Nephron progenitor cell (in vitro differentiated cells): ENCODE data around the gene INSL3.
A peak's percentile ranks its signal among the peaks of the same experiment; 100 is the strongest.

Experiments
- DNase-seq: peaks from one replicate; pipeline ENCODE4 v3.0.0; 2021
- H3K27ac Mint-ChIP-seq: 2 replicates; pipeline ENCODE4 v1.8.0; 2021; ENCODE audit warnings: mild to moderate bottlenecking, moderate library complexity, mixed read lengths
- H3K27me3 Mint-ChIP-seq: 2 replicates; pipeline ENCODE4 v1.8.0; 2021; ENCODE audit warnings: mild to moderate bottlenecking, low read depth, mixed read lengths; ENCODE audit not compliant: poor library complexity
- H3K36me3 Mint-ChIP-seq: 2 replicates; pipeline ENCODE4 v1.8.0; 2021; ENCODE audit warnings: low read depth, mixed read lengths
- H3K4me1 Mint-ChIP-seq: 2 replicates; pipeline ENCODE4 v1.8.0; 2021; ENCODE audit warnings: mixed read lengths
- H3K4me3 Mint-ChIP-seq: 2 replicates; pipeline ENCODE4 v1.8.0; 2021; ENCODE audit warnings: mild to moderate bottlenecking, moderate library complexity, mixed read lengths
- H3K9me3 Mint-ChIP-seq: 2 replicates; pipeline ENCODE4 v1.8.0; 2021; ENCODE audit warnings: mild to moderate bottlenecking, moderate library complexity, mixed read lengths
- TF ChIP-seq, protein P1 (sequence below): fragments of 200-600 bp; sonication (generic); IDR thresholded peaks from 2 replicates; pipeline ENCODE4 v1.5.0; 2021; ENCODE audit warnings: antibody characterized with exemption

INSL3 gene

GRCh38 chr19:17835182-17836006 lies 14.1 kb upstream of the INSL3 start:
- H3K27ac Mint-ChIP-seq, result no peak overlapping the region

GRCh38 chr19:17834350-17835181 lies 13.2 kb upstream of the INSL3 start:
- H3K4me1 Mint-ChIP-seq, result peaks cover 26% of the 10 kb centered on the region
- no peaks in the 10 kb centered on the region for H3K9me3 Mint-ChIP-seq
- peaks cover 50% of the 10 kb centered on the region for H3K27me3 Mint-ChIP-seq
- H3K36me3 Mint-ChIP-seq, result no peaks in the 10 kb centered on the region
- no peak for DNase-seq
- H3K27ac Mint-ChIP-seq, result no peak overlapping the region
- TF ChIP-seq, protein P1, sequence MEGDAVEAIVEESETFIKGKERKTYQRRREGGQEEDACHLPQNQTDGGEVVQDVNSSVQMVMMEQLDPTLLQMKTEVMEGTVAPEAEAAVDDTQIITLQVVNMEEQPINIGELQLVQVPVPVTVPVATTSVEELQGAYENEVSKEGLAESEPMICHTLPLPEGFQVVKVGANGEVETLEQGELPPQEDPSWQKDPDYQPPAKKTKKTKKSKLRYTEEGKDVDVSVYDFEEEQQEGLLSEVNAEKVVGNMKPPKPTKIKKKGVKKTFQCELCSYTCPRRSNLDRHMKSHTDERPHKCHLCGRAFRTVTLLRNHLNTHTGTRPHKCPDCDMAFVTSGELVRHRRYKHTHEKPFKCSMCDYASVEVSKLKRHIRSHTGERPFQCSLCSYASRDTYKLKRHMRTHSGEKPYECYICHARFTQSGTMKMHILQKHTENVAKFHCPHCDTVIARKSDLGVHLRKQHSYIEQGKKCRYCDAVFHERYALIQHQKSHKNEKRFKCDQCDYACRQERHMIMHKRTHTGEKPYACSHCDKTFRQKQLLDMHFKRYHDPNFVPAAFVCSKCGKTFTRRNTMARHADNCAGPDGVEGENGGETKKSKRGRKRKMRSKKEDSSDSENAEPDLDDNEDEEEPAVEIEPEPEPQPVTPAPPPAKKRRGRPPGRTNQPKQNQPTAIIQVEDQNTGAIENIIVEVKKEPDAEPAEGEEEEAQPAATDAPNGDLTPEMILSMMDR, result no peak
- H3K4me3 Mint-ChIP-seq, result no peak overlapping the region

More at GRCh38 chr19:17835182-17836006, 14.1 kb upstream of the INSL3 start:
- no peaks in the 10 kb centered on the region for H3K36me3 Mint-ChIP-seq
- DNase-seq, result no peak
- H3K4me1 Mint-ChIP-seq, result peaks cover 19% of the 10 kb centered on the region
- H3K4me3 Mint-ChIP-seq, result no peak overlapping the region
- H3K27me3 Mint-ChIP-seq, result peaks cover 56% of the 10 kb centered on the region
- no peaks in the 10 kb centered on the region for H3K9me3 Mint-ChIP-seq
- TF ChIP-seq, protein P1, result no peak

DNA sequence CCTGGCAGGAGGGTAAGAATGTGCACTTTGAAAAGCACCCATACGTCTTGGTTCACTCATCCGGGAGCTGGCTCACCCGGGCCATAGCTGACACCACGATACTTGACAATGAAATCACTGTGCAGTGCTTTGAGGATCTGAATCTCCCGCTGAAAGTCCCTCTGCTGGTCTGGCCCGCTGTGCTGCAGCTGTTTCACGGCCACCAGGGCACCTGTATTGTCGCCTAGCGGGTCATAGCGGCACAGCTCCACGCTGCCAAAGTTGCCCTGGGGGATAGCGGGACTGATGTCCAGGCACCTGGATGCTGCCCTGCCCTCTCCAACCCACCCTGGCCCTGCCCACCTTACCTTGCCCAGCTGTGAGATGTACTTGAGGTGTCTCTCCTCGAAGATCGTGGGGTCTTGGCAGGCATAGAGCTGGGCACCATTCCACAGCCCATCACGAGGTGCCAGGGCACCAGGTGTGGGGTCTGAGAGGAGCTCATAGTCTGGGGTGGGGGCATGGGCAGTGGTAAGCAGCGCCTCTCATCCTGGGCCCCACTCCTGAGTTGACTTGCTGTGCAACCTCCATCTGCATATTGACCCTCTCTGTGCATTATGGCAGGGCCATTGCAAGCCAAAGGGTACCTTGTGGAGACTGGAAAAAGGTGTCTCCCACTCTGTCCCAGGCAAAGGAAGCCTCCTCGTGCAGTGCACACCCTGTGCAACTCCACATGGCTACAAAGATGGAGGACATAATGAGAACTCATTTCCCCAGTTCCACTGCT lies 11.3 kb upstream of the INSL3 start:
- no peaks in the 10 kb centered on the region for H3K9me3 Mint-ChIP-seq
- H3K4me3 Mint-ChIP-seq, result no peak overlapping the region
- H3K27me3 Mint-ChIP-seq, result peaks cover 36% of the 10 kb centered on the region
- no peak overlapping the region for H3K27ac Mint-ChIP-seq
- DNase-seq, result no peak
- H3K4me1 Mint-ChIP-seq, result peaks cover 36% of the 10 kb centered on the region
- H3K36me3 Mint-ChIP-seq, result no peaks in the 10 kb centered on the region
- TF ChIP-seq, protein P1, result no peak

DNA sequence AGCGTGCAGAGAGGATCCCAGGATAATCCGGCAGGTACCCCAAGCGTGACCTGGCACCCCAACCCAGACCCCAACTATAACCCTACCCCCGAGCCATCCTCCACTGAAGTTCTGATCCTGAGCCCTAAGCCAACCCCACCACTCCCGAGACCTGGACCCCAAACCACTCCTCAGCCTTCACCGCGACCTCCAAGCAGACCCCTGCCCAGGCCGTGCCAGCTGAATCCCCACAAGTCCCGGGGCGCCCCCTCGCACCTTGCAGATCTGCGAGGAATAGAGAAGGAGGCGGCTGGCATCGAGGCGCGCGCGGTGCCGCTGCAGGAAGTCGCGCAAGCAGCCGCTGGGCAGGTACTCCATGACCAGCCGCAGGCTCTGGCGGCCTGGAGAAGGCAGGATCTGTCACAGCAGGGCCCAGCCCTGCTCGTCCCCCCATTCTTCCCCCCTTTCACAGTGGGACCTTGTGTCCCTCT lies 10.1 kb upstream of the INSL3 start:
- no peaks in the 10 kb centered on the region for H3K9me3 Mint-ChIP-seq
- peaks cover 32% of the 10 kb centered on the region for H3K27me3 Mint-ChIP-seq
- peaks cover 33% of the 10 kb centered on the region for H3K4me1 Mint-ChIP-seq
- H3K36me3 Mint-ChIP-seq, result no peaks in the 10 kb centered on the region
- TF ChIP-seq, protein P1, result no peak
- peak; percentile 21 for DNase-seq
- peak overlapping the region; percentile 82 for H3K4me3 Mint-ChIP-seq
- H3K27ac Mint-ChIP-seq, result no peak overlapping the region

DNA sequence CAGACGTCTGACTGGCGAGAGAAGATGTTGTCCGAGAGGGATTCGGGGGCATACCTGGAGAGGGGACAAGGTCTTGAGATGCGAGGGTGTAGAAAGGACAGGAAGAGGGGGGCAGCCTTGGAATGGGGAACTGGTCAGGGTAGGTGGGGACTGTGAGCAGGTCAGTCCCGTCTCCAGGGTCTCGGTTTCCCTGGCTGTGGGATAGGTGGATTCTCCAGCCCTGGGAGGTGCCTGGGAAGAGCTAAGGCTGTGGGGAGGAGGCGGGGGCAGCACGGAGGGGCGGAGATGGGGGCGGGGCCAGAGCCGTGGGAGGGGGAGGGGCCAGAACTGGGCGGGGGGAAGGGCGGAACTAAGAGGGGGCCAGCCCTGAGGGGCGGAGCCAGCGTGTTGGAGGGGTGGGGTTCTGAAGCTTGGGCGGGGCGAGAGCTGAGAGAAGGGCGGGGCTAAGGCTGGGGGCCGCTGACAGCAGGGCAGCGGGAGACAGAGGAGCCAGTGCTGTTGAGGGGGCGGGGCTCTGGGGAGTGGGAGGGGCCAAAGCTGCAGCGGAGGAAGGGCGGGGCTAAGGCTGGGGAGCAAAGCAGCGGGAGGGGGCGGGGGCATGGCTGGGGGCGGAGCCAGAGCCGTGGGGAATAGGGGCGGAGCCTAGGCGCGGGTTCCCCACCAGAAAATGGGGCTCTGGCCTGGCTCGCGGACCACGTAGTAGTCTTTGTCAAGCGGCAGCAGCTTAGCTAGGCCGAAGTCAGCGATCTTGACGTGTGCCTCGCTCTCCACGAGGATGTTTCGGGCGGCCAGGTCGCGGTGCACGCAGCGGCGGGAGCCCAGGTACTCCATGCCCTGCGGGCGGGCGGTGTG lies 9.5 kb upstream of the INSL3 start:
- peaks cover 30% of the 10 kb centered on the region for H3K27me3 Mint-ChIP-seq
- TF ChIP-seq, protein P1, result no peak
- H3K36me3 Mint-ChIP-seq, result no peaks in the 10 kb centered on the region
- H3K4me3 Mint-ChIP-seq, result peak overlapping the region; percentile 82
- H3K27ac Mint-ChIP-seq, result peak overlapping the region; percentile 97
- peak; percentile 96 for DNase-seq
- peaks cover 31% of the 10 kb centered on the region for H3K4me1 Mint-ChIP-seq
- no peaks in the 10 kb centered on the region for H3K9me3 Mint-ChIP-seq
